Kasumi-1 (cell line): ENCODE measurements around the gene TMEM256.

Source experiments
- DNase-seq, 2 experiments: peaks; one replicate each; lab custom pipeline; 2025; lab: John Stamatoyannopoulos, UW

Gene TMEM256

DNA sequence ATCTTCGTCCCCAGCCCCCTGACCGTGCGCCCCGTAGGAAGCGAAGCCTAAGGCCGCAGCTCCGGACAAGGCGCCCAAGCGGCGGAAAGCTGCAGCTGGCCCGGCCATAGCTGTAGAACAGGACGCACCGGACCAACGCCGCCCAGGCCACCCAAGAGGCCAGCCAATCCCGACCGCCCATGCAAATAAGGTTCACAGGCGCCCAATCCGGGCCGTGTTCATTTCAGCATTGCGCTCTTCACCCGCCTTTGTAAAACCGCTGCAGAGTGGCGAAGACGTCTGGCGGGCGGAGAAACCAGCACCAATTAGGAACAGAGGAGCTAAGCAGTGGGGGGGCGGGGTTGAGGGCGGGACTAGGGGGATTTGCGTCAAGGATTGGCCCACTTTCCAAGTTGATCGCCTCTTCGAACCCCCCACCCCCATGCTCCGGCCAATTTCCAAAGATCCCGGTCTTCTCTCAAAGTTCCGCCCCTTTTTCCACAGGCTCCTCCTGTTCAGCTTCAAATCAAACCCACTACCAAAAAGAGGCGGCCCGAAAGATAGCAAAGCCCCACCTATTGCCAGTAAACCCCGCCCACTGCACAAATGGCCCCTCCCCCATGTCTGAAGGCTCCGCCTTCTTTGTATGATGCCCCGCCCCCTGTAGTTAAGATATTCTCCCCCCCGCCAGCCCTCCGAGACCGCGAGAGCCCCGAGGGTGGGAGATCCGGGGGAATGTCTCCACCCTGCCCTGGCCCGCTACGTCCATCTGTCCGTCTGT lies at the start of gene TMEM256:
TSS of gene TMEM256 (minus strand) at position 121 of the 760 bp plus-strand sequence. CDS start at position 108, 13 bp downstream.
- DNase-seq, result peak; percentile 88 to 92

DNA sequence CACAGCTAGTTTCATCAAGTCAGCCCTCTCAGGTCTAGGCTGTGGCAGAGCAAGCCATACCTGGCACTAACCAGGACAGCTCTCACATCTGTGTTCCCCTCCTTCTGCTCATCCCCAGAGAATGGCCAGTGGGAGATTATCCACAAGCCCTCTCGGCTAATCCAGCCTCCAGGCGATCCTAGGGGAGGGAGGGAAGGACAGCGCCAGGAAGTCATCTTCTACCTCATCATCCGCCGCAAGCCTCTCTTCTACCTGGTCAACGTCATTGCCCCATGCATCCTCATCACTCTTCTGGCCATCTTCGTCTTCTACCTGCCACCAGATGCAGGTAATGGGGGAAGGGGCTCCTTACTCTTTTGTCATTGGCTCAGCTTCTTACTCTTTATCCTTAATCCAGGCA lies 44.6 kb upstream of the TMEM256 start:
- DNase-seq, result no peak

- DNase-seq, result no peak
Measured at GRCh38 chr17:7445619-7445968, 41.7 kb upstream of the TMEM256 start.

DNA sequence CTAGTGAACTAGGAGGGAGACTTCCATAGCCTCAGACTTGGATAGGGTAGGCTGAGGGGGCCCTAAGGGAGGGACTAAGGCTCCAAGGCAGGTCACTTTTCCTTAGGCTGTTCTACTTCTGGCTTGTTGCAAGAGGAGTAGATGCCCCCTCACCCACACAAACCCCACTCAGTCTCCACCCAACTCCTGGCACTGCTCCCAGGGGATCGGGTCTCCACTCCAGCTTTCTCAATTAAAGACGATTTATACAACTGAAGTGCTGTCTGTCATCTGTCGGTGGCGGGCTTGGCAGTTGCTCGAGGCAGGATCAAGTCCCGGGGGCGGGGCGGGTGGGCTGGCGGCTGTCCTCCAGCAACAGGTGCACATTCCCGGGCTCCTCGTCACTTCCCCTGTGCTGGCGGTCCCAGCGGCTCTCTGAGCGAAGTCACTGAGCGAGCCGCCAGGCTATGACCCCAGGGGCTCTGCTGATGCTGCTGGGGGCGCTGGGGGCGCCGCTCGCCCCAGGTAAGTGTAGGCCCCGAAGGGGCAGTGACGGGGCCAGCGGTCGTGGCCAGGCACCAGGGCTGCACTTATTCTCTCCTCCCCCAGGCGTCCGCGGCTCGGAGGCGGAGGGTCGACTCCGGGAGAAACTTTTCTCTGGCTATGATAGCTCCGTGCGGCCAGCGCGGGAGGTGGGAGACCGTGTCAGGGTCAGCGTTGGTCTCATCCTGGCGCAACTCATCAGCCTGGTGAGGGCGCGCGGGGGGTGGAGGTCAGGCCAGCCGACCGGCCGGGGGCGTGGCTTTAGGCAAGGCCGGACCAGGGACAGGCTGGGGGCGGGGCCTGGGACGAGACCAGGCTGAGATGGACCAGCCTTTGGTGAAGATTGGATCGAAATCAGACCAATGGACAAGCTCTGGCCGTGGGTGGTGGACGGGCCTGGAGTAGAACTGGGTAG lies 41.1 kb upstream of the TMEM256 start, which contains the start of gene CHRNB1:
TSS of gene CHRNB1 (plus strand) at position 380 of the 937 bp plus-strand sequence. CDS start at position 447, 67 bp downstream.
- no peak for DNase-seq

DNA sequence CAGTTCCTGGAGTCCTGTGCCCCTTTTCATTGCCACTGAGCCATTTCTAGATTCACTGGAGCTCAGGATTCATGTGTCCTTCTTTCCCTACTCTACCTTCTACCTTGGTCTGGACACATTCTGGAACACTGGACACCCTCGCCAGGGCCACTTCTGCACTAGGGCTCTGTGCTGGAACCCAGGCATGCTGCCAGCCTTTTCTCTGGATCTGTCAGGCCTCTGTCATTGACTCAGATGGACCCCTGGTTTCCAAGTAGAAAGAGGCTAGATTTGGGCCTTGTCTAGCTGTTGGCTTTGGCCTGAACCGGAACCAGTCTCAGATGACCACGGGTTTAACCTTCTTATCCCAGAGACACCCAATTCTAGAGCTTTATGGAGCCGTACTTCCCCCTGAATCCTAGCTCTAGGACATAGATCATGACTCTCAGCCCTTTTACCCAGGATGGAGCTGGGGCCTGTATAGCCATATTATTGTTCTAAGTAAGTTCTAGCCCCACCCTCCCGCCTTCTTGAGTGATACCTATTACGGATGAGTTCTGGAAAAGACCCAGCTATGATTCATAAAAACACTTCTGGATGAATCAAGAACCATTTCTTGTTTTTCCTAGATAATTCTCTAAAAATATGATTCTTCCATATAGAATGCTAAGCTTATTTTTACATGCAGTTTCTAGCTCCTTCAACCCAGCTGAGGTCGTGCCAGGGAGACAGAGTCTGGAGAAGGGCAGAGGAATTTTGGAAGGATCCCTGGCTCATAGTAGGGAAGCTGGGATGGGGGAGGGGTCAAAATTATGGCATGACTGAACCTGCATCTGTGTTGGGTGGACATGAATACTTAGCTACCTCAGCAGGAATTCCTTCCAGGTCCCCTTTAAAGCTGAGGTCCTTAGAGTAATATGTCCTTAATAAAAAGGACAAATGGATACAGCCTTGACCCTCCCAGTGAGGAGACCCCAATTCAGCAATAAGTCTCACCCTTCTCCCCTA lies 39.9 kb upstream of the TMEM256 start:
- DNase-seq, result no peak

DNA sequence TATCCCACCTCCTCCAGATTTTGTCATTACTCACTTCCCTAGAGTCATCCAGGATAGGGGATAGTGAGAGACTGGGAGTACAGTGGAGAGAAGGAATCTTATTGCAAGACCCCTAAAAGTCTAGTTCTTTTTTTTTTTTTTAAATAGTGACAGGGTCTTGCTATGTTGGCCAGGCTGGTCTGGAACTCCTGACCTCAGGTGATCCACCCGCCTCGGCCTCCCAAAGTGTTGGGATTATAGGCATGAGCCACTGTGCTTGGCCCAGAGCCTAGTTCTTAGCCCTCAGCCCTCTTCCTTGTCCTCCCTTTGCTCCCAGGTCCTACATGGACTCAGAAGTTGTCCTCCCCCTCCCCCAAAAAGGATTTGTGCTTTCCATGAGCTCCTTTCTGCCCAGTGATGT lies 38.2 kb upstream of the TMEM256 start:
- no peak for DNase-seq

DNA sequence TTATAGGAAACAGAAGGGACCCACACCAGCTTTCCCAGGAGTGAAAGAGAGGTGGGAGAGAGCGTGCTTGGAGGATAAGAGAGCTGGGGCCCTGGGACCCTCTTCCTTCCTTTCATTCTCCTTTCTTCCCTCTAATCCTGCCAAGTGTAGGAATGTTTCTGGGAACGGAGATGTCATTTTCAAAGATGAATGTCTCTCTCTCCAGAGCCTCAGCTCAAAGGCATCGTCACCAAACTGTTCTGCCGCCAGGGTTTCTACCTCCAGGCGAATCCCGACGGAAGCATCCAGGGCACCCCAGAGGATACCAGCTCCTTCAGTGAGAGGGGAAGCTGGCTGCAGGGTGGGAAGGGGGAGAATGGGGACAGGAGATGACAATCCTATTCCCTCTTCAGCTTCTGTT lies 37.4 kb upstream of the TMEM256 start:
- DNase-seq, result no peak

- DNase-seq, result no peak
Measured at GRCh38 chr17:7440834-7441195, 36.9 kb upstream of the TMEM256 start.

DNA sequence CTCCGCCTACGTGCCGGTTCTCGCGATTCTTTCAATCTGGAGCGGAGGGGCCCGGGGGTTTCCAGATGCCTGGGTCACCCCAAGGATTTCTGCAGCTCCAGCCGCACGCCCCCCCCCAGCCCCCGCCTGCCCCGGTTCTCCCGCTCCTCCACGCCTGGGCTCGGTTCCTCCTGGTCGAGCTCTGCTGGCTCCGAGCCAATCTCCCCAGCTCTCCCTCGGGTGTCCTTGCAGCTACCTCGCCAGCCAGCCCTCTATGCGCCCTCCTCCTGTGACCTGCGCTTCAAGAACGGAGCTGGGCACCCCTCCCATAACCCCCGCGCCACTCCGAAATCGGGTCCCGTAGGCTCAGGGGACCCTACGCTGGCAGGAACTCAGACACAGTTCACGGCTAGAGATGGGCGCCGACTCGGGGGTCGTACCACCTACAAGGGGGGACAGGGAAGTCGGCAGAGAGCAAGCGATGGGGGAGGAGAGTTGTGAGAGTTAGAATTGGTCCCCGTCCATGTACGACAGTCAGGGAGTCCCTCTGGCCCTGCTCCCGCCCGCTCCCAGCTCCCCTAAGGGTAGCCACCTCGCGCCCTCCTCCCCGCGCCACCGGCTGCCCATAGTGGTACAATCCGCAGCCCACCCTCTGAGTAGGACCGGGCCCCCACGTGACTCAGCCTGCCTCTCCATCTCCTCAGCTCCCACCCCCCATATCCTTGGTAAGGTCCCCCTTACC lies 36.4 kb upstream of the TMEM256 start:
- DNase-seq, result no peak

DNA sequence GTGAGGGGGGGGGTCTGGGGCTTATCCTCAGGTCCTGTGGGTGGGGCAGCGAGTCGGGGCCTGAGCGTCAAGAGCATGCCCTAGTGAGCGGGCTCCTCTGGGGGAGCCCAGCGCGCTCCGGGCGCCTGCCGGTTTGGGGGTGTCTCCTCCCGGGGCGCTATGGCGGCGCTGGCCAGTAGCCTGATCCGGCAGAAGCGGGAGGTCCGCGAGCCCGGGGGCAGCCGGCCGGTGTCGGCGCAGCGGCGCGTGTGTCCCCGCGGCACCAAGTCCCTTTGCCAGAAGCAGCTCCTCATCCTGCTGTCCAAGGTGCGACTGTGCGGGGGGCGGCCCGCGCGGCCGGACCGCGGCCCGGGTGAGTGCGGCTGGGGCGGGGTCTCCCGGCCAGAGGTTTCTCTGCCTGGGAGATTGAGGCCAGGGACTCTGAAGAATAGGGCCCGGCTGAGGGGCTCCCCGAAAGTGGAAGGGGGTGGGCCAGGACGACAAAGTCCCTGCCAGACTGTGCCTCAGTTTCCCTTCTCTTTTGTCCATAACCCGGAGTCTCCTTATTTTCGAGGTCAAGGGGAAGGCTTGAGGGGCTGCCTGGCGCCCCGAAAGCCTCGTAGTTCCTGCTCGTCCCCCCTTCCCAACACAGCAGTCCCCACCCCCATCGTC lies 35.7 kb upstream of the TMEM256 start, which contains the start of gene FGF11:
TSS of gene FGF11 (plus strand) at position 51 of the 651 bp plus-strand sequence. CDS start at position 160, 109 bp downstream.
- DNase-seq, result peak in 1 of 2 experiments; percentile 18

DNA sequence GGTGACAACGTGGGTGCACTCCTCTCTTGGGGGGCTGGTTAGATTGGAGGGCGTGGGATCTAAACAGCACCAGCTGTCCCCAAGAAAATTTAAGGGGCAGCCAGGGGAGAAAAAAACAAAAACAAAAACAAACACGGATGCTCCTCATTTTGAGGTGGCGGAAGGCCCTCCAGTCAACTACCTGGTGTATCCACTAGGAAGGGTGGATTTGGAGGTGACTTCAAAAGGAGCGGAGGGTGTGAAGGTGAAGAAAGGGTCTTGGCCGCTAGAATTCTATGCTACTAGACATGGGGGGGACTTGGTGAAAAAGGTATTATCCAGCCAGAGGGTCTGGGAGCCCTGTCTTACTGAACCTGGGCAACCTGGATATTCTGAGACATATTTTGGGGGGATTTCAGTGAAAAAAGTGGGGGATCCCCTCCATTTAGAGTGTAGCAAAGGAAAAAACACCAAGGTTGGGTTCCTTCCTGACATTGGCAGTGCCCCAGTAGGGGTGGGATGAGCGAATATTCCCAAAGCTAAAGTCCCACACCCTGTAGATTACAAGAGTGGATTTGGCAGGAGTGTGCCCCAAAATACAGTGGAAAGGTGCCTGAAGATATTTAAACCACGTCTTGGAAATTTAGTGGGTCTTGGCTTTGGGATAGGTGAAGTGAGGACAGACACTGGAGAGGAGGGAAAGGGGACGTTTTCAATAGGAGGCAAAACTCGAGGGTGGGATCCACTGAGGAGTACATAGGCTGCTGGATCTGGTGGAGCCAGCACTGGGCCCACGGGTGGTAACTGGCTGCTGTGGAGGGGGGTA lies 35.0 kb upstream of the TMEM256 start:
- no peak for DNase-seq

DNA sequence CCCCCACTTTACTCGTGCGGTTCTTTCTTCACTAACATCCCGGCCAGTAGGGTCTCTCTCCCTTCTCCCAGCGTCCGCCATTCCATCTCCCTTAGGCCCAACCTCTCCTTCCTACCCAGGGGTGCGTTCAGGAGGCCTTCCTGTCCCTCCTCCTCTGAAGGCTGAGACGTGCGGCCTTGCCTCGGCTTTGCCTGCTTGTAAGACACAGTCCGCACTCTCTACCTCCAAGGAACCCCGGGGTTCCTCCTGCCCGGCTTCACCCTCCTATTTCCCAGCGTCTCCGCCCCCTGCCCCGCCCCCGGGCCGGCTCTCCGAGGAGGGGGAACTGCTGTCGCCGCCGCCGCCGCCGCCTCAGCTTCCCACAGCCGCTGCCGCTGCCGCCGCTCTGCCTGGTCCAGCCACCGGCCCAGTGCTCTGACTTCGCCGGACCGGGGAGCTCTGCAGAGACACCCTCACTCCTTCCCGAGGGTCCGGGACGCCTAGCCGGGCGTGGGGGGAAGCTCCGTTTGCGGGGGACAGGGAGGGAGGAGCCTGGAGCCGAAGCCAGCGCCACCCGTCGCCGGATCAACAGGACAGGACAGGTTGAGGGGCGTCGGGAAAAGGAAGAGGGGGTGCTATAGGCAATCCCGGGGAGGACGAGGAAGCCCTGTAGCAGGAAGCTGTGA lies 34.2 kb upstream of the TMEM256 start:
- peak in 1 of 2 experiments; percentile 32 for DNase-seq

- no peak for DNase-seq
Measured at GRCh38 chr17:7437369-7437863, 33.5 kb upstream of the TMEM256 start.

DNA sequence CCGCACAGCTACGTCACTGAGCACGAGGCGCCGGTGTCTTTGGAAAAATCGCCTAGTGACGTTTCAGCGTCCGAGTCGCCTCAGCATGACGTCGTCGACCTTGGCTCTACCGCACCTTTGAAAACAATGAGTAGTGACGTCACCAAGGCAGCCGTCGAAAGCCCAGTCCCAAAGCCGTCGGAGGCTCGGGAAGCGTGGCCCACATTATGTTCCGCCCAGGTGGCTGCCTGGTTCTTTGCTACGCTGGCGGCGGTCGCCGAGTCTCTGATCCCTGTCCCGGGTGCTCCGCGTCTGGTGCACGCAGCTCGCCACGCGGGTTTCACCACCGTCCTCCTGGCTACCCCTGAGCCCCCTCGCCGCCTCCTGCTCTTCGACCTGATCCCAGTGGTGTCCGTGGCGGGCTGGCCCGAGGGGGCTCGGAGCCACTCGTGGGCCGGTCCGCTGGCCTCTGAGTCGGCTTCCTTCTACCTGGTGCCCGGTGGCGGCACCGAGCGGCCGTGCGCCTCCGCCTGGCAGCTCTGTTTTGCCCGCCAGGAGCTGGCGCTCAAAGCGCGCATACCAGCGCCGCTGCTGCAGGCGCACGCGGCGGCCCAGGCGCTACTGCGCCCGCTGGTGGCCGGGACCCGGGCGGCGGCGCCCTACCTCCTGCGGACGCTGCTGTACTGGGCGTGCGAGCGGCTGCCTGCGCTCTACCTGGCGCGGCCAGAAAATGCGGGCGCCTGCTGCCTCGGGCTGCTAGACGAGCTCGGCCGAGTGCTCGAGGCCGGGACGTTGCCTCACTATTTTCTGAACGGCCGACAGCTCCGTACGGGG lies 32.9 kb upstream of the TMEM256 start:
- DNase-seq, result peak in 1 of 2 experiments; percentile 37

DNA sequence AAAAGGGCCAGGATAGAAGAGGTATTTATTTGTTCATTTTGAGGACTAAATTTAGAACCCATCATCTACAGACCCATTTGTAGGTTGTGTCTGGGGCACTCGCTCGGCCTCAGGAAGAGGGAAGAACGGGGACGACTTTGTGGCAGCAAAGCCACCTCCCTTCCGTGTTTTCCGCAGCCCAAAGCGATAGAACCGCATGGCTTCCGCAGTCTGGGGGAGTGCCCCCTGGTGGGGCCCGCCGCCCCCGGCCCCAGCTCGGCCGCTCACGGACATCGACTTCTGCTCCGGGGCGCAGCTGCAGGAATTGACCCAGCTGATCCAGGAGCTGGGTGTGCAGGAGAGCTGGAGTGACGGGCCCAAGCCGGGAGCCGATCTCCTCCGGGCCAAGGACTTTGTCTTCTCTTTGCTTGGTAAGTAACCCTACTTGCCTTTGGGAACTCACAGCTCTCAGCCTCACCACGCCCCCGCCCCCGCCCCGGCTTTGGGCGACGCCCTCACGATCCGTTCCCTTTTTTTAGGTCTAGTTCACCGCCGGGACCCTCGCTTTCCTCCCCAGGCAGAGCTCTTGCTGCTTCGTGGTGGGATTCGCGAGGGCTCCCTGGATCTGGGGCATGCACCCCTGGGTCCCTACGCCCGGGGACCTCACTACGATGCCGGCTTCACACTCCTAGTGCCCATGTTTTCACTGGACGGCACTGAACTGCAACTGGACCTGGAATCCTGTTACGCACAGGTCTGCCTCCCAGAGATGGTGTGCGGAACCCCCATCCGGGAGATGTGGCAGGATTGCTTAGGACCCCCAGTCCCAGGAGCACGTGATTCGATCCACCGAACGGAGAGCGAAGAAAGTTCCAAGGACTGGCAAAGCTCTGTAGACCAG lies 32.0 kb upstream of the TMEM256 start:
- DNase-seq, result peak; percentile 39 to 46

DNA sequence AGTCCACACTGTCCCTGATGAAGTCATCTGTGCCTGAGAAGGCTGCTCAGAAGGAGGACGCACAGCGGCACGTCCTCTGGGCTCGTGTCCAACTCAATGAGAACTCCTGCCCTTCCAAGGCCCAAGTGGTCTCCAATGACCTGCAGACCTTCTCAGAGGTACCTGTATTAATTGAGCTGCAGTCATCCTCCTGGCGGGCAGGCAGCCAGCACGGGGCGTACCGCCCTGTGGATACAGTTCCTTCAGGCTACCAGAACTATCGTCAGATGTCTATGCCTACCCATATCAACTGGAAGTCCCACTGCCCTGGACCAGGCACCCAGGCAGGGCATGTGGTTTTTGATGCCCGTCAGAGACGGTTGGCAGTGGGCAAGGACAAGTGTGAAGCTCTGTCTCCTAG lies 28.4 kb upstream of the TMEM256 start:
- DNase-seq, result no peak

GRCh38 chr17:7431231-7431630 lies 27.3 kb upstream of the TMEM256 start:
- DNase-seq, result no peak
